ENCODE measurements around the gene TCAF2. TPM values are rescaled to one million over a fixed set of nuclear protein-coding genes. Genes with fewer than 3 reads are reported as not detected.

Gene TCAF2
- total RNA-seq = 4.2 and 5.4 TPM in 2 replicates

DNA sequence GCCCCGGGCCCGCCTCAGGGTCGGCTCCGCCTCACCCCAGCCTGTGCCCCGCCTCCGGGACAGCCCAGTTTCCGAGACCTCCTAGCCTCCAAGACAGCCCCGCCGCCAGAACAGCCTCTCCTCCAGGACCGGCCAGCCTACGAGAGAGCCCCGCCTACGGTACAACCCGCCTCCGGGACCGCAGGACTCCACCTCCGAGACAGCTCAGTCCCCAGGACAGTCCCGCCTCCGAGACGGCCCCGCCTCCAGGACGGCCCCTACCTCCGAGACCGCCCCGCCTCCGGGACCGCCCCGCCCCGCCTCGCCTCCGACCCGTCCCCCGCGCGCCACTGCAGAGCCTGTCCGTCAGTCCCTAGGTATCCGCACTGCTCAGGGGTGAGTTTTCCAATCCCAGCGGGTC is at the start of gene TCAF2:
Gene TCAF2, plus strand, starts transcription at position 329 of the 400 bp plus-strand sequence.

DNA sequence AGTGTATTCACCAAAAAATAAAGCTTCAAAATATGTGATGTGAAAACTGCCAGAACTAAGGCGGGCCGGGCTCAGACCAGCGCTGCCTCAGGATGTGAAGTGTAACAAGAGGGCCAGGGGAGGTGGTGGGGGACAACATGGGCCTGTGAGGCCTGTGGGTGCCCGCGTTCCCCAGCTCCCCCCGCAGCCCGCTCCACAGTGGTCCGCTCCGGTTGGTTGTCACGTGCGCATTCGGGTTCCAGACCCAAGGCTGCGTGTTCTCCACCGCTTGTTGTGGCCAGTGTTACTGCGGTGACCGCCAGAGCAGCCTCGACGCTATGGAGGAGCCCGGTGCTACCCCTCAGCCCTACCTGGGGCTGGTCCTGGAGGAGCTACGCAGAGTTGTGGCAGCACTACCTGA is 49.3 kb upstream of the TCAF2 start, which contains the start of gene CTAGE15:
Gene CTAGE15, plus strand, starts transcription at position 301 of the 400 bp plus-strand sequence. Its CDS starts 17 bp downstream, at position 318.

Other genes with a start within 250 kb of the TCAF2 start
- 120 and 135 TPM in 2 replicates for gene ZYX, start 239.6 kb upstream of the TCAF2 start, total RNA-seq
- gene EPHA1, start 212.1 kb upstream of the TCAF2 start, total RNA-seq = not detected in 2 replicates
- not detected in 2 replicates for gene TAS2R60, start 177.5 kb upstream of the TCAF2 start, total RNA-seq
- gene TAS2R41, start 143.1 kb upstream of the TCAF2 start, total RNA-seq = not detected in 2 replicates
- not detected in 2 replicates for gene CTAGE15, start 49.2 kb upstream of the TCAF2 start, total RNA-seq
- 0.05 TPM in 1 of 2 replicates, not detected in the other for gene CTAGE6, start 136.7 kb downstream of the TCAF2 start, total RNA-seq